Tibial nerve (tissue), 4 donors: ENCODE measurements around the gene GPX4. TPM values are rescaled to one million over a fixed set of nuclear protein-coding genes. Genes with fewer than 3 reads are reported as not detected.
A peak's percentile ranks its signal among the peaks of the same experiment; 100 is the strongest.

ENCODE experiments used
- DNase-seq, 2 donors: peaks; one replicate each; pipeline ENCODE4 v3.0.0-alpha.2; 2019; ENCODE audit warnings: low spot score in 2 of 2
- H3K27ac ChIP-seq, 4 donors: fragments of 200-600 bp; sonication (generic) in 3 of 4; one replicate each; pipeline ENCODE4 v1.5.1; 2017 to 2019; ENCODE audit warnings: mild to moderate bottlenecking in 1 of 4
- H3K27me3 ChIP-seq, 2 donors: fragments of 200-600 bp; sonication (generic) in 1 of 2; one replicate each; pipeline versions ENCODE4 v1.5.1 to v1.6.0; 2017 to 2019
- H3K36me3 ChIP-seq, 3 donors: fragments of 200-600 bp; sonication (generic); one replicate each; pipeline ENCODE4 v1.5.1; 2018 to 2019
- H3K4me1 ChIP-seq, 4 donors: fragments of 200-600 bp; sonication (generic) in 3 of 4; one replicate each; pipeline ENCODE4 v1.5.1; 2017 to 2019
- H3K4me3 ChIP-seq, 4 donors: fragments of 200-600 bp; sonication (generic) in 3 of 4; one replicate each; pipeline ENCODE4 v1.5.1; 2017 to 2019; ENCODE audit warnings: mild to moderate bottlenecking in 1 of 4, moderate library complexity in 1 of 4
- H3K9me3 ChIP-seq, 4 donors: fragments of 200-600 bp; sonication (generic) in 3 of 4; one replicate each; pipeline ENCODE4 v1.5.1; 2017 to 2019
- CTCF ChIP-seq, 5 experiments: fragments of 200-600 bp in 3 of 5; fragments of 450-650 bp in 2 of 5; sonication (generic) in 3 of 5; IDR thresholded peaks; one replicate each; pipeline ENCODE4 v1.5.1; 2016 to 2019; ENCODE audit warnings: antibody characterized with exemption in 5 of 5, mild to moderate bottlenecking in 3 of 5, moderate library complexity in 2 of 5
- EP300 ChIP-seq, 2 donors: sonication (generic); formaldehyde crosslinking; IDR thresholded peaks; one replicate each; pipeline ENCODE4 v1.6.1; 2017; ENCODE audit warnings: antibody characterized with exemption in 2 of 2, mild to moderate bottlenecking in 1 of 2
- POLR2A ChIP-seq, 2 donors: fragments of 450-650 bp; IDR thresholded peaks; one replicate each; pipeline ENCODE4 v1.6.1; 2017; ENCODE audit warnings: antibody characterized with exemption in 2 of 2, mild to moderate bottlenecking in 2 of 2, moderate library complexity in 2 of 2
- WGBS, 2 donors: methylation state at CpG; one replicate each; pipeline ENCODE4 v1.1.5; 2018; 5-methylcytosine and 5-hydroxymethylcytosine counted together
- total RNA-seq, 4 donors: library from RNA; depleted of rRNA; stranded (reverse); fragments of >200 nt; gene quantifications; one replicate each; pipeline ENCODE4 v1.1.0, GENCODE V29; 2016

Gene GPX4
- total RNA-seq, 4 donors from 2014 or later = 337 to 518 (median 493) TPM

- no peak overlapping the region for H3K4me3 ChIP-seq
- TF ChIP-seq EP300 (IDR thresholded peaks at IDR 0.05) = no peak
- no peak for TF ChIP-seq CTCF (IDR thresholded peaks at IDR 0.05)
- TF ChIP-seq POLR2A (IDR thresholded peaks at IDR 0.05) = no peak
- H3K9me3 ChIP-seq = no peaks in the 10 kb centered on the region
- H3K36me3 ChIP-seq = peaks cover 0 to 98% (median 49%) of the 10 kb centered on the region in 3 donors
- H3K27ac ChIP-seq = no peak overlapping the region
- WGBS, 2 donors = 90 to 94% methylated on average over 16 to 20 of the region's 20 CpGs
- H3K27me3 ChIP-seq = no peaks in the 10 kb centered on the region
- no peak for DNase-seq
- H3K4me1 ChIP-seq = peaks cover 0 to 34% (median 1%) of the 10 kb centered on the region in 4 donors
These were observed 19.6 kb downstream of the GPX4 start for GRCh38 chr19:1123381-1123780.

- H3K4me3 ChIP-seq = no peak overlapping the region
- peak overlapping the region in 2 of 4 donors; percentile 8 to 12 for H3K27ac ChIP-seq
- DNase-seq = no peak
- H3K9me3 ChIP-seq = no peaks in the 10 kb centered on the region
- TF ChIP-seq POLR2A (IDR thresholded peaks at IDR 0.05) (no peak), EP300 (IDR thresholded peaks at IDR 0.05) (no peak), CTCF (IDR thresholded peaks at IDR 0.05) (no peak)
- 89 to 90% methylated on average over 16 to 18 of the region's 23 CpGs for WGBS, 2 donors
- no peaks in the 10 kb centered on the region for H3K27me3 ChIP-seq
- H3K36me3 ChIP-seq = peaks cover 0 to 96% (median 42%) of the 10 kb centered on the region in 3 donors
- peaks cover 0 to 40% (median 1%) of the 10 kb centered on the region in 4 donors for H3K4me1 ChIP-seq
These were observed 20.3 kb downstream of the GPX4 start for GRCh38 chr19:1123885-1124677.

- H3K9me3 ChIP-seq = no peaks in the 10 kb centered on the region
- H3K27me3 ChIP-seq = no peaks in the 10 kb centered on the region
- peak overlapping the region in 1 of 4 donors; percentile 47 for H3K27ac ChIP-seq
- peaks cover 0 to 87% (median 33%) of the 10 kb centered on the region in 3 donors for H3K36me3 ChIP-seq
- peaks cover 0 to 58% (median 18%) of the 10 kb centered on the region in 4 donors for H3K4me1 ChIP-seq
- DNase-seq = no peak
- WGBS, 2 donors = 86 to 88% methylated on average over 28 to 33 of the region's 33 CpGs
- H3K4me3 ChIP-seq = no peak overlapping the region
- no peak for TF ChIP-seq POLR2A (IDR thresholded peaks at IDR 0.05)
- TF ChIP-seq CTCF (IDR thresholded peaks at IDR 0.05) = no peak
These were observed 22.0 kb downstream of the GPX4 start for GRCh38 chr19:1125601-1126467.

GRCh38 chr19:1126984-1127760, 23.4 kb downstream of the GPX4 start:
- TF ChIP-seq POLR2A (IDR thresholded peaks at IDR 0.05) (no peak), EP300 (IDR thresholded peaks at IDR 0.05) (no peak), CTCF (IDR thresholded peaks at IDR 0.05) (no peak)
- no peak overlapping the region for H3K4me3 ChIP-seq
- peaks cover 0 to 74% (median 27%) of the 10 kb centered on the region in 3 donors for H3K36me3 ChIP-seq
- 90 to 93% methylated on average over 15 to 32 of the region's 33 CpGs for WGBS, 2 donors
- H3K9me3 ChIP-seq = no peaks in the 10 kb centered on the region
- peak overlapping the region in 1 of 4 donors; percentile 47 for H3K27ac ChIP-seq
- no peaks in the 10 kb centered on the region for H3K27me3 ChIP-seq
- H3K4me1 ChIP-seq = peaks cover 0 to 69% (median 27%) of the 10 kb centered on the region in 4 donors
- no peak for DNase-seq
